Tibial nerve (tissue), 4 donors: ENCODE measurements around the gene FAM83D.

Experiments used
- CTCF ChIP-seq, 5 experiments: fragments of 200-600 bp in 3 of 5; fragments of 450-650 bp in 2 of 5; sonication (generic) in 3 of 5; IDR thresholded peaks; one replicate each; pipeline ENCODE4 v1.5.1; 2016 to 2019; ENCODE audit warnings: antibody characterized with exemption in 5 of 5, mild to moderate bottlenecking in 3 of 5, moderate library complexity in 2 of 5
- EP300 ChIP-seq, 2 donors: sonication (generic); formaldehyde crosslinking; IDR thresholded peaks; one replicate each; pipeline ENCODE4 v1.6.1; 2017; ENCODE audit warnings: antibody characterized with exemption in 2 of 2, mild to moderate bottlenecking in 1 of 2
- POLR2A ChIP-seq, 2 donors: fragments of 450-650 bp; IDR thresholded peaks; one replicate each; pipeline ENCODE4 v1.6.1; 2017; ENCODE audit warnings: antibody characterized with exemption in 2 of 2, mild to moderate bottlenecking in 2 of 2, moderate library complexity in 2 of 2

GRCh38 chr20:38937000-38937399 is 10.8 kb downstream of the FAM83D start:
- TF ChIP-seq CTCF (IDR thresholded peaks at IDR 0.05) (no peak), EP300 (IDR thresholded peaks at IDR 0.05) (no peak), POLR2A (IDR thresholded peaks at IDR 0.05) (no peak)
